NCI-H524 (cell line): ENCODE data around the gene RPS6KA4.

ENCODE experiments used
- DNase-seq, 2 experiments: peaks; one replicate each; lab custom pipeline; 2025; lab: John Stamatoyannopoulos, UW

Gene RPS6KA4

GRCh38 chr11:64367931-64368672 is 9.1 kb downstream of the RPS6KA4 start:
- no peak for DNase-seq

GRCh38 chr11:64368673-64369074 is 9.7 kb downstream of the RPS6KA4 start:
- DNase-seq: no peak

GRCh38 chr11:64369440-64370421 is 10.8 kb downstream of the RPS6KA4 start:
- no peak for DNase-seq

GRCh38 chr11:64371201-64371600 is 12.2 kb downstream of the RPS6KA4 start:
- DNase-seq: no peak

GRCh38 chr11:64372021-64372420 is 13.1 kb downstream of the RPS6KA4 start:
- no peak for DNase-seq

- DNase-seq: peak; percentile 99 to 100
Observed at GRCh38 chr11:64372802-64373597, 14.0 kb downstream of the RPS6KA4 start.

- no peak for DNase-seq
Observed at GRCh38 chr11:64373598-64373974, 14.6 kb downstream of the RPS6KA4 start.

GRCh38 chr11:64376071-64376470 is 17.1 kb downstream of the RPS6KA4 start:
- DNase-seq: no peak

GRCh38 chr11:64378335-64378880 is 19.4 kb downstream of the RPS6KA4 start:
- no peak for DNase-seq

GRCh38 chr11:64379160-64379559 is 20.2 kb downstream of the RPS6KA4 start:
- DNase-seq: peak; percentile 58 to 81

GRCh38 chr11:64379817-64380709 is 21.1 kb downstream of the RPS6KA4 start:
- no peak for DNase-seq

- no peak for DNase-seq
Observed at GRCh38 chr11:64381350-64381749, 22.4 kb downstream of the RPS6KA4 start.

GRCh38 chr11:64382047-64382446 is 23.1 kb downstream of the RPS6KA4 start:
- no peak for DNase-seq

- DNase-seq: no peak
Observed at GRCh38 chr11:64382586-64382985, 23.6 kb downstream of the RPS6KA4 start.

- no peak for DNase-seq
Observed at GRCh38 chr11:64383580-64383979, 24.6 kb downstream of the RPS6KA4 start.

GRCh38 chr11:64384028-64384737 is 25.2 kb downstream of the RPS6KA4 start:
- no peak for DNase-seq

GRCh38 chr11:64384981-64385944 is 26.3 kb downstream of the RPS6KA4 start:
- peak; percentile 15 to 63 for DNase-seq

- no peak for DNase-seq
Observed at GRCh38 chr11:64385945-64386704, 27.2 kb downstream of the RPS6KA4 start.
